ENCODE results near the gene CCDC184. TPM values are rescaled to one million over a fixed set of nuclear protein-coding genes. Genes with fewer than 3 reads are reported as not detected.

CCDC184 gene
- polyA plus RNA-seq (35.3 and 40.2 TPM in 2 replicates), polyA minus RNA-seq (38.7 and 39.9 TPM in 2 replicates)

DNA sequence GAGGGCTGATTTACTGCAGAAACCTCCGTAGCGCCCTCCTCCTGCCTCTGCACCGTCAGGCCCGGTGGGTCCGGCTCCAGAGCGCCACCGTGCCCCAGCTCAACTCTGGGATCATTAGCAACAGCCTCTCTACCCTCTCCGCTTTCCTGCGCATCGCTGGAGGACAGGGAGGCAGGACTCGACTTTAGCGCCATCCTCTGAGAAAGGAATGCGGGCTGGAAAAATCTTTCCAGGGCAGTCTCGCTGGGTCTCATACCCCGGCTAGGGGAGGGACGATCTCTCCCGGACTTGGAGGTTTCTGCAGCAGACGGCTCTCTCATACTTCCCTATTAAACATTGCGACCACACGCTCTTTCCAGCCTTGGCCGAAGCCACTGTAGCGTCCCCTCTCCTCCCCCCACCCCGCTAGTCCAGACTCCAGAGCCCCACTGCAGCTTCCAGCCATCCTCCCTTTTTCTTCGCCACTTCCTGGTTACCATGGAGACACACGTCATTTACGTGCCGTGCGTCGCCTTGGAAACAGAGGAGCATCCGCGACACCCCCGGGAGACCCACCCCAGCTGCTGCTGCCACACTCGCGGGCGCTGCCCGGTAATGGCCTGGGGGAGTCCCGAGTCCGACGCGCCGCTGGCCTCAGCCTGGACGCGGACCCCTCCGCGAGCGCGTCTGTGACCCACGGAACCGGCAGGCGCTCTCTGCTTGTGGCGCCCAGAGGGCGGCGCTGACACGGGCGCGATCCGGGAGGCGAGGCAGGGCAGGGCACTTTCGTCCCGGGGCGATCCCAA, at the start of gene CCDC184:
CCDC184 (plus strand) TSS at position 554 of the 785 bp plus-strand sequence. CDS start 479 bp downstream, outside the sequence.
- Histone ChIP-seq H3K9me2 (ENCODE audit: insufficient read depth, low read length) (no peaks in the 10 kb centered on the region), H3K4me2 (ENCODE audit: low read length) (peak within 1 kb of the TSS; percentile 98), H3K9me3 (ENCODE audit: low read length) (no peaks in the 10 kb centered on the region), H3K79me2 (replicated peaks; ENCODE audit: insufficient read depth, low read length) (peaks cover 39% of the 10 kb centered on the region), H3F3A (ENCODE audit: insufficient read depth, low read length, poor library complexity, severe bottlenecking) (peaks cover 8% of the 10 kb centered on the region), H3K4me3 (ENCODE audit: low read length) (peak within 1 kb of the TSS; percentile 93), H3K27me3 (ENCODE audit: insufficient read depth, low read depth, low read length) (no peaks in the 10 kb centered on the region), H2AFZ (ENCODE audit: low read depth, low read length) (peak within 1 kb of the TSS; percentile 65), H3K27ac (ENCODE audit: low read length) (peak within 1 kb of the TSS; percentile 98), H3K36me3 (ENCODE audit: insufficient read depth, low read length) (no peaks in the 10 kb centered on the region), H3K9ac (ENCODE audit: low read length) (peak within 1 kb of the TSS; percentile 96), H4K20me1 (ENCODE audit: insufficient read depth) (no peaks in the 10 kb centered on the region)
- peak; percentile 80 for TF ChIP-seq MXI1 (conservative IDR thresholded peaks at IDR 0.05; ENCODE audit: poor library complexity, severe bottlenecking)
- TF ChIP-seq, protein P1, sequence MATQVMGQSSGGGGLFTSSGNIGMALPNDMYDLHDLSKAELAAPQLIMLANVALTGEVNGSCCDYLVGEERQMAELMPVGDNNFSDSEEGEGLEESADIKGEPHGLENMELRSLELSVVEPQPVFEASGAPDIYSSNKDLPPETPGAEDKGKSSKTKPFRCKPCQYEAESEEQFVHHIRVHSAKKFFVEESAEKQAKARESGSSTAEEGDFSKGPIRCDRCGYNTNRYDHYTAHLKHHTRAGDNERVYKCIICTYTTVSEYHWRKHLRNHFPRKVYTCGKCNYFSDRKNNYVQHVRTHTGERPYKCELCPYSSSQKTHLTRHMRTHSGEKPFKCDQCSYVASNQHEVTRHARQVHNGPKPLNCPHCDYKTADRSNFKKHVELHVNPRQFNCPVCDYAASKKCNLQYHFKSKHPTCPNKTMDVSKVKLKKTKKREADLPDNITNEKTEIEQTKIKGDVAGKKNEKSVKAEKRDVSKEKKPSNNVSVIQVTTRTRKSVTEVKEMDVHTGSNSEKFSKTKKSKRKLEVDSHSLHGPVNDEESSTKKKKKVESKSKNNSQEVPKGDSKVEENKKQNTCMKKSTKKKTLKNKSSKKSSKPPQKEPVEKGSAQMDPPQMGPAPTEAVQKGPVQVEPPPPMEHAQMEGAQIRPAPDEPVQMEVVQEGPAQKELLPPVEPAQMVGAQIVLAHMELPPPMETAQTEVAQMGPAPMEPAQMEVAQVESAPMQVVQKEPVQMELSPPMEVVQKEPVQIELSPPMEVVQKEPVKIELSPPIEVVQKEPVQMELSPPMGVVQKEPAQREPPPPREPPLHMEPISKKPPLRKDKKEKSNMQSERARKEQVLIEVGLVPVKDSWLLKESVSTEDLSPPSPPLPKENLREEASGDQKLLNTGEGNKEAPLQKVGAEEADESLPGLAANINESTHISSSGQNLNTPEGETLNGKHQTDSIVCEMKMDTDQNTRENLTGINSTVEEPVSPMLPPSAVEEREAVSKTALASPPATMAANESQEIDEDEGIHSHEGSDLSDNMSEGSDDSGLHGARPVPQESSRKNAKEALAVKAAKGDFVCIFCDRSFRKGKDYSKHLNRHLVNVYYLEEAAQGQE (IDR thresholded peaks at IDR 0.05; ENCODE audit: borderline replicate concordance): peak; percentile 85
- TF ChIP-seq TAF1 (IDR thresholded peaks at IDR 0.05; ENCODE audit: low read depth): peak; percentile 90
- peak; percentile 66 for TF ChIP-seq EP300 (conservative IDR thresholded peaks at IDR 0.05; ENCODE audit: poor library complexity, severe bottlenecking)
- peak; percentile 50 for TF ChIP-seq SMC3 (conservative IDR thresholded peaks at IDR 0.05; ENCODE audit: poor library complexity)
- peak; percentile 48 for TF ChIP-seq RAD21 (conservative IDR thresholded peaks at IDR 0.05)
- TF ChIP-seq POLR2AphosphoS5 (IDR thresholded peaks at IDR 0.05): peak; percentile 92
- no peak for TF ChIP-seq EZH2 (IDR thresholded peaks at IDR 0.05; ENCODE audit: borderline replicate concordance, insufficient read depth, low read length, poor library complexity, severe bottlenecking)
- TF ChIP-seq, protein P2, sequence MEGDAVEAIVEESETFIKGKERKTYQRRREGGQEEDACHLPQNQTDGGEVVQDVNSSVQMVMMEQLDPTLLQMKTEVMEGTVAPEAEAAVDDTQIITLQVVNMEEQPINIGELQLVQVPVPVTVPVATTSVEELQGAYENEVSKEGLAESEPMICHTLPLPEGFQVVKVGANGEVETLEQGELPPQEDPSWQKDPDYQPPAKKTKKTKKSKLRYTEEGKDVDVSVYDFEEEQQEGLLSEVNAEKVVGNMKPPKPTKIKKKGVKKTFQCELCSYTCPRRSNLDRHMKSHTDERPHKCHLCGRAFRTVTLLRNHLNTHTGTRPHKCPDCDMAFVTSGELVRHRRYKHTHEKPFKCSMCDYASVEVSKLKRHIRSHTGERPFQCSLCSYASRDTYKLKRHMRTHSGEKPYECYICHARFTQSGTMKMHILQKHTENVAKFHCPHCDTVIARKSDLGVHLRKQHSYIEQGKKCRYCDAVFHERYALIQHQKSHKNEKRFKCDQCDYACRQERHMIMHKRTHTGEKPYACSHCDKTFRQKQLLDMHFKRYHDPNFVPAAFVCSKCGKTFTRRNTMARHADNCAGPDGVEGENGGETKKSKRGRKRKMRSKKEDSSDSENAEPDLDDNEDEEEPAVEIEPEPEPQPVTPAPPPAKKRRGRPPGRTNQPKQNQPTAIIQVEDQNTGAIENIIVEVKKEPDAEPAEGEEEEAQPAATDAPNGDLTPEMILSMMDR (IDR thresholded peaks at IDR 0.05; ENCODE audit: poor library complexity, severe bottlenecking): peak; percentile 76

DNA sequence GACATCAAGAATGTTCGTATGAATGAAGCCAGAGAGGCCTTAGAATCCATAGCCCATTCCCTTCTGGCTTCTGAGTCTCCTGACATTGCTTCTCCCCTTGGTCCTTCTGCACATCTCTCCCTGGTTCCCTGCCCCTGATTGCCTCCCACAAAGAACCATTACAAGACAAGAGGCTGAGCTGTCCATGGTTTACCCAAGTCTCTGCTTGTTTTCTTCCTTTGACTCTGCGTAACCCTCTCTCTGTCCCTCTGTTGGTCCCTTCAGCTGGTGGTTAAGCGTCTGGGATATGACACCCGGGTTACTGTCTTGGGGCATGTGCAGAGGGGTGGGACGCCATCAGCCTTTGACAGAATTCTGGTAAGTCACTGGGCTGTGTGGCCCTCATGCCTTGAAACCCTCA, 48.4 kb upstream of the CCDC184 start:
- Histone ChIP-seq H3K79me2 (replicated peaks; ENCODE audit: insufficient read depth, low read length) (no peaks in the 10 kb centered on the region), H3K36me3 (ENCODE audit: insufficient read depth, low read length) (no peaks in the 10 kb centered on the region), H4K20me1 (ENCODE audit: insufficient read depth) (no peaks in the 10 kb centered on the region), H2AFZ (ENCODE audit: low read depth, low read length) (no peak overlapping the region), H3K9me3 (ENCODE audit: low read length) (no peaks in the 10 kb centered on the region), H3K27ac (ENCODE audit: low read length) (no peak overlapping the region), H3K27me3 (ENCODE audit: insufficient read depth, low read depth, low read length) (no peaks in the 10 kb centered on the region), H3K4me3 (ENCODE audit: low read length) (no peak overlapping the region), H3K9me2 (ENCODE audit: insufficient read depth, low read length) (no peaks in the 10 kb centered on the region), H3K4me2 (ENCODE audit: low read length) (no peak overlapping the region), H3K9ac (ENCODE audit: low read length) (no peak overlapping the region), H3F3A (ENCODE audit: insufficient read depth, low read length, poor library complexity, severe bottlenecking) (no peaks in the 10 kb centered on the region)
- TF ChIP-seq RAD21 (conservative IDR thresholded peaks at IDR 0.05) (no peak), EP300 (conservative IDR thresholded peaks at IDR 0.05; ENCODE audit: poor library complexity, severe bottlenecking) (no peak), SMC3 (conservative IDR thresholded peaks at IDR 0.05; ENCODE audit: poor library complexity) (no peak), TAF1 (IDR thresholded peaks at IDR 0.05; ENCODE audit: low read depth) (no peak), POLR2AphosphoS5 (IDR thresholded peaks at IDR 0.05) (no peak), MXI1 (conservative IDR thresholded peaks at IDR 0.05; ENCODE audit: poor library complexity, severe bottlenecking) (no peak), EZH2 (IDR thresholded peaks at IDR 0.05; ENCODE audit: borderline replicate concordance, insufficient read depth, low read length, poor library complexity, severe bottlenecking) (no peak)
- TF ChIP-seq, protein P2 (IDR thresholded peaks at IDR 0.05; ENCODE audit: poor library complexity, severe bottlenecking): no peak
- TF ChIP-seq, protein P1 (IDR thresholded peaks at IDR 0.05; ENCODE audit: borderline replicate concordance): no peak
